ENCODE results near the gene GRIP2.

The GRIP2 gene

GRCh38 chr3:14583548-14584091 lies 43.5 kb upstream of the GRIP2 start:
- H3K9me3 ChIP-seq (ENCODE audit: control insufficient read depth, low read length), result no peaks in the 10 kb centered on the region
- H3K4me1 ChIP-seq, result no peaks in the 10 kb centered on the region
- H2AFZ ChIP-seq, result no peak overlapping the region
- no peak overlapping the region for H3K27ac ChIP-seq
- no peak overlapping the region for H3K4me2 ChIP-seq (ENCODE audit: low read length)
- TF ChIP-seq, protein P1, sequence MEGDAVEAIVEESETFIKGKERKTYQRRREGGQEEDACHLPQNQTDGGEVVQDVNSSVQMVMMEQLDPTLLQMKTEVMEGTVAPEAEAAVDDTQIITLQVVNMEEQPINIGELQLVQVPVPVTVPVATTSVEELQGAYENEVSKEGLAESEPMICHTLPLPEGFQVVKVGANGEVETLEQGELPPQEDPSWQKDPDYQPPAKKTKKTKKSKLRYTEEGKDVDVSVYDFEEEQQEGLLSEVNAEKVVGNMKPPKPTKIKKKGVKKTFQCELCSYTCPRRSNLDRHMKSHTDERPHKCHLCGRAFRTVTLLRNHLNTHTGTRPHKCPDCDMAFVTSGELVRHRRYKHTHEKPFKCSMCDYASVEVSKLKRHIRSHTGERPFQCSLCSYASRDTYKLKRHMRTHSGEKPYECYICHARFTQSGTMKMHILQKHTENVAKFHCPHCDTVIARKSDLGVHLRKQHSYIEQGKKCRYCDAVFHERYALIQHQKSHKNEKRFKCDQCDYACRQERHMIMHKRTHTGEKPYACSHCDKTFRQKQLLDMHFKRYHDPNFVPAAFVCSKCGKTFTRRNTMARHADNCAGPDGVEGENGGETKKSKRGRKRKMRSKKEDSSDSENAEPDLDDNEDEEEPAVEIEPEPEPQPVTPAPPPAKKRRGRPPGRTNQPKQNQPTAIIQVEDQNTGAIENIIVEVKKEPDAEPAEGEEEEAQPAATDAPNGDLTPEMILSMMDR (IDR thresholded peaks at IDR 0.05), result no peak
- H3K79me2 ChIP-seq, result no peaks in the 10 kb centered on the region
- no peaks in the 10 kb centered on the region for H3K36me3 ChIP-seq (ENCODE audit: control insufficient read depth, insufficient read depth, low read length)
- H3K9ac ChIP-seq, result no peak overlapping the region
- no peak overlapping the region for H3K4me3 ChIP-seq (ENCODE audit: low read depth, low read length)
- no peaks in the 10 kb centered on the region for H3K27me3 ChIP-seq (ENCODE audit: control insufficient read depth, insufficient read depth, low read length)

GRCh38 chr3:14582045-14582410 lies 41.9 kb upstream of the GRIP2 start:
- TF ChIP-seq, protein P1 (IDR thresholded peaks at IDR 0.05), result no peak
- H3K79me2 ChIP-seq, result no peaks in the 10 kb centered on the region
- H3K27ac ChIP-seq, result no peak overlapping the region
- H3K9me3 ChIP-seq (ENCODE audit: control insufficient read depth, low read length), result no peaks in the 10 kb centered on the region
- H2AFZ ChIP-seq, result no peak overlapping the region
- no peak overlapping the region for H3K4me3 ChIP-seq (ENCODE audit: low read depth, low read length)
- H3K36me3 ChIP-seq (ENCODE audit: control insufficient read depth, insufficient read depth, low read length), result no peaks in the 10 kb centered on the region
- no peaks in the 10 kb centered on the region for H3K4me1 ChIP-seq
- H3K4me2 ChIP-seq (ENCODE audit: low read length), result no peak overlapping the region
- no peaks in the 10 kb centered on the region for H3K27me3 ChIP-seq (ENCODE audit: control insufficient read depth, insufficient read depth, low read length)
- no peak overlapping the region for H3K9ac ChIP-seq

DNA sequence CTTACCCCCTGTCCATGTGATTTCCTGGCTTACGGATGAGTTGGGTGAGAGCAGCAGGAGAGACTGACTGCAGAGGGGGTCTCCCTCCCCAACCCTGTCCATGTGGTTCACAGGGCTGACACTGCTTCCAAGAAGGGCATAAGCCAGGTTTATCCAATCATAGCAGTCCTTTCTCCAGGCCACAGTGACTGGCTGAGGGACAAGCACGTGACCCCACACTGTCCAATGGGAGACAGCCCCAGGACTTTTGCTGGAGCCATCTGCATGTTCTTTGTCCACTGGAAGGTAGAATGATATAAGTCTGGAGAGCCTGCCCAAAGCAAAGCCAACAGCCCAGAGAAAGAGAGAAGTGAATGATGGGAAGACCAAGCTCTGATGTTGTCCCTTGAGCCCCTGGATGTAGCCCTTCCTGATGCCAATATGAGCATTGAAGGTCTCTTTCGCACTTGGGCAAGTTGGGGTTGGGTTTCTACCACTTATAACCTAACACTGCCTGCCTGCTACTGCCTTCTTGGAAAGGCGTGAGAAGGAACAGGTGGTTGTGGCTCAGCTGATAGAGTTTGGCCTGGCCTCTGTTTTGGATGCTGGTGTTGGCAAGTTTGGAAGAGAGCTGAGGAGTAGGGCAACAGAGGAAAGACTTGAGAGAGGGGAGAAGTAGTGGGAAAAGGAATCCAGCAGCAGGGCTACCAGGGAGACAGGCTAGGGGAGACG lies 41.3 kb upstream of the GRIP2 start:
- no peak overlapping the region for H3K4me3 ChIP-seq (ENCODE audit: low read depth, low read length)
- no peaks in the 10 kb centered on the region for H3K4me1 ChIP-seq
- H3K79me2 ChIP-seq, result no peaks in the 10 kb centered on the region
- no peak overlapping the region for H3K9ac ChIP-seq
- H3K4me2 ChIP-seq (ENCODE audit: low read length), result no peak overlapping the region
- H2AFZ ChIP-seq, result no peak overlapping the region
- H3K27ac ChIP-seq, result no peak overlapping the region
- H3K9me3 ChIP-seq (ENCODE audit: control insufficient read depth, low read length), result no peaks in the 10 kb centered on the region
- TF ChIP-seq, protein P1 (IDR thresholded peaks at IDR 0.05), result no peak
- H3K27me3 ChIP-seq (ENCODE audit: control insufficient read depth, insufficient read depth, low read length), result no peaks in the 10 kb centered on the region
- no peaks in the 10 kb centered on the region for H3K36me3 ChIP-seq (ENCODE audit: control insufficient read depth, insufficient read depth, low read length)

DNA sequence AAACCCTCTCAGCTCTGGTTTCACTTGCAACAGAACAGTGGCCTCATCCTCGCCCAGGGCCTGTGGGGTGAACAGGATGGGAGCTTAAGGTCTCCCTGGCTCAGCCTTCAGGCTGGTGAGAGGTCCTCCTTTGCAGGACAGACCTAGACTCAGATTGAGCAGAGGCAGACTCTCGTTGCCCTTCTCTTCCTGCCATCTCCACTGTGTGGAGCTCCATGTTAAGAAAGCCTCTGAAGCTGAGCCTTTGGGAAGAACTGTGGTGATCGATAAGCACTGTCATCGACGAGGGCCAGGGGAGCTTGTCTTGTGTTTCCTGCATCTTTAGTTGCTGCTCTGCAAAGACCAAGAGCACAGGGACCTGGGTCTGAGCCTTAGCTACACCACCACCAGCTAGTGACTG lies 37.8 kb upstream of the GRIP2 start:
- Histone ChIP-seq H3K36me3 (ENCODE audit: control insufficient read depth, insufficient read depth, low read length) (no peaks in the 10 kb centered on the region), H3K79me2 (no peaks in the 10 kb centered on the region), H3K9ac (no peak overlapping the region), H3K9me3 (ENCODE audit: control insufficient read depth, low read length) (no peaks in the 10 kb centered on the region), H3K4me3 (ENCODE audit: low read depth, low read length) (no peak overlapping the region), H3K27me3 (ENCODE audit: control insufficient read depth, insufficient read depth, low read length) (no peaks in the 10 kb centered on the region), H3K4me1 (no peaks in the 10 kb centered on the region), H3K4me2 (ENCODE audit: low read length) (no peak overlapping the region), H3K27ac (no peak overlapping the region), H2AFZ (no peak overlapping the region)
- TF ChIP-seq, protein P1 (IDR thresholded peaks at IDR 0.05), result no peak

GRCh38 chr3:14576163-14576562 lies 36.0 kb upstream of the GRIP2 start:
- Histone ChIP-seq H3K27ac (no peak overlapping the region), H3K4me2 (ENCODE audit: low read length) (no peak overlapping the region), H3K4me1 (no peaks in the 10 kb centered on the region), H3K4me3 (ENCODE audit: low read depth, low read length) (no peak overlapping the region), H2AFZ (no peak overlapping the region), H3K79me2 (no peaks in the 10 kb centered on the region), H3K9ac (no peak overlapping the region), H3K27me3 (ENCODE audit: control insufficient read depth, insufficient read depth, low read length) (no peaks in the 10 kb centered on the region), H3K9me3 (ENCODE audit: control insufficient read depth, low read length) (no peaks in the 10 kb centered on the region), H3K36me3 (ENCODE audit: control insufficient read depth, insufficient read depth, low read length) (no peaks in the 10 kb centered on the region)
- TF ChIP-seq, protein P1 (IDR thresholded peaks at IDR 0.05), result no peak
